GM19438 (cell line): ENCODE measurements around the gene TRIM37.

Experiments used
- ATAC-seq: cut with Tn5 transposase; IDR thresholded peaks from one replicate; pipeline ENCODE4 v1.9.1; 2021; ENCODE audit warnings: low read depth; ENCODE audit not compliant: unreplicated experiment

TRIM37 gene

DNA sequence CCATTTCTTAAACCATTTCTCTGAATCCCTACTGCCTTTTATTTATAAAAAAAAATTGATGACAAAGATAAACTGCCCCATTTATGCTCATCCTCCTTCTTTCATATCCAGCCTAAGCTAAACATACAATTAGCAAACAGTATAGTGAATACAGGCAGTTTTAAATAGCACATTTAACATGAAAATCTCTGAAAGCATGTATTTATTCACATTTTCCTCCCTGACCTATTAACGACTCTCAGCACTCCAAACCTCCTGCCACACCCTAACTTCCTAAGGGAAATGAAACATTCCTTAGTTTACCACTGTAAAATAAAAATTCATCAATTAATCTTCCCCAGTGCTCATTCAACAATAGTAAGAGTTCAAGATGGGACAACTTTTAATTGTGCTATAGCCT is 56.9 kb downstream of the TRIM37 start:
- no peak for ATAC-seq

- no peak for ATAC-seq
These were observed 59.1 kb downstream of the TRIM37 start for GRCh38 chr17:59047616-59048015.

DNA sequence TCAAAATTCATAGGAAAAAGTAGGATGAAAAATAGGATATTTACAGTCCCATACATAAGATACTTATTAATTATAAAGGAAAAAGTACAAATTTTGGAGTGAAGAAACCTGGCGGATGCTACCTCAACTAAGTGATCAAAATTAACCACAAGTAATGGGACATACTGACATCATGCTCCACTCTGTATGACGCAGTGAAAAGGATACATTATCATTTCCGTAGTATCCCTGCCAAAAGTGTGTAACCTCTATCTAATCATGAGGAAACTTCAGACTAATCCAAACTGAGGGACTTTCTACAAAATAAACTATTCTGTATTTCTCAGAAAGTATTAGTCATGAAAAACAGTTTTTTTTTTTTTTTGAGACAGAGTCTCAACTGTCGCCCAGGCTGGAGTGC is 60.5 kb downstream of the TRIM37 start:
- ATAC-seq, result no peak

DNA sequence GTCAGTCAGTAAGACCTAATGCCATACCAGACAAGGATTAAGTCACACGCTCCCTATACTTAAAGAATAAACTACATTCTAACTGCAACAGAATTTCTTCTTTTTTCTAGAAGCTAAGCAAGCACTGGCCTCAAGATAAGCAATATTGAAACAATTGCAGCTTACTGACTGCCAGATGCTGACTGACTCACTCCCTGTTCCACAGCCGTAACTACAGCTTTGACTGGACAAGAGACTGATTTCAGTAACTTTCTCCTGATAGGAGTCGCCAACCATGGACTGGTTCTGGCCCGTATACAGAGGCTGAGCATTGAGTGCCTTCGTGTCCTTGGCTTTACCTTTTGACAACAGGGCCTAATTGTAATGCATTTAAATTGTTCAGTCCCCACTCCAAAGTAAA is 67.9 kb downstream of the TRIM37 start:
- no peak for ATAC-seq

DNA sequence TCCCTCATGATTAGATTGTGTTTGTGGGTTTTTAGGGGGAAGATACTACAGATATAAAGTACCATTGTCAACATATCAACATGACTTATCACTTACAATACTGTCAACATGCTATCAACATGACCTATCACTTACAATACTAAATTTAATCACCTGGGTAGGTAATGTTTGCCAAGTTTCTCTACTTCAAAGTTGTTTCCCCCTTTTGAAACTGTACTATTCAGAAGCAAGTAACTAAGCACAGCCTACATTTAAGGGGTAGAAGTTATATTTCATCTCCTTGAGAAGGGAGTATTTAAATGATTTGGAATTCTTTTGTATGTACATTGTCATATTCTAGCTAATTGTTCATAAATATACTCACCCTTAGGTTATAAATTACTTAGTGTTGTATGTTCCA is 68.7 kb downstream of the TRIM37 start:
- ATAC-seq, result no peak

- ATAC-seq, result no peak
These were observed 75.9 kb downstream of the TRIM37 start for GRCh38 chr17:59030811-59031210.

DNA sequence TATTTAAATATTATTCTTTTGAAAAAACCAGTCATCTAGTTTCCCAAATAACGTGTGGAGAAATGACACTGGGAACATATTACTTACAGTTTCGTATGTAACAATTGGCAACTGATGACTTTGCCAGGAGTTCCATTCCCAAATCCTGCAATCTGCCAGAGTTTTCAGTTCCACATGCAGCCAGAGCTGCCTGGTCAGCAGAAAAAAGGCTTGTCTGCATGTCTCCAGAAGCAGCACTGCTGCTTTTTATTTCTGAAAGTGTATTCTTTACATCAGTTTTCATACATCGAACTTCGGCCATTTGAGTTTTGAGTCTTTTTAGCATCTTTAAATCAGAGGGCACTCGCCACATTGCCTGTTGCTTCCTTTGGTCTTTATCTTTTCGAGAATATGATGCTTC is 78.4 kb downstream of the TRIM37 start:
- no peak for ATAC-seq

GRCh38 chr17:59027750-59028149 is 78.9 kb downstream of the TRIM37 start:
- ATAC-seq, result no peak

DNA sequence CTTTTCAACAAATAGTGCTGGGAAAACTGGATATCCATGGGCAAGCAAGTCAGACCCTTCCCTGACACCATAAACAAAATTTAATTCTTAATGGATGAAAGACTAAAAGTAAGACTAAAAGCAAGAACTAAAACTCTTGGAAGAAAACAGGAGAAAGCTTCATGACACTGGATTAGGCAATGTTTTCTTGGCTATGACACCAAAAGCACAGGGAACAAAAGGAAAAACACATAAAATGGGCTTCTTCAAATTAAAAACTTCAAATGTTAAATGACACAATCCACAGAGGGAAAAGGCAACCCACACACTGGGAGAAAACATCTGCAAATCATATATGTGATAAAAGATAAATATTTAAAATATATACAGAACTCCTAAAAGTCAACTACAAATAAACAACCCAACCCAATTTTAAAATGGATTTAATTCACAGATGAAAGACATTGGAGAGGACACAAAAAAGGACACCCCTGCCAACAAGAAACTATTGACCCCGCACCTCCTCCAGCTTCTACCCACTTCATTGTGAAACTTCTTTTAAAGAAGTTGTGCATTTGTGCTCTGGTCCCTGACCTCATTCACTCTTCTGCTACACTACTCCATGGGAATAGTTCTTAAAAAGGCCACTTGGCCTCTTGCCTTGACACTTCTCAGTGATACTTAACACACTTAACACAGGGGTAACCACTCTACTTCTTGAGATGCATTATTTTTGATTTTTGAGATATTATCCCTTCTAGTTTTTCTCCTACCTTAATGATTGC is 80.3 kb downstream of the TRIM37 start:
- no peak for ATAC-seq

DNA sequence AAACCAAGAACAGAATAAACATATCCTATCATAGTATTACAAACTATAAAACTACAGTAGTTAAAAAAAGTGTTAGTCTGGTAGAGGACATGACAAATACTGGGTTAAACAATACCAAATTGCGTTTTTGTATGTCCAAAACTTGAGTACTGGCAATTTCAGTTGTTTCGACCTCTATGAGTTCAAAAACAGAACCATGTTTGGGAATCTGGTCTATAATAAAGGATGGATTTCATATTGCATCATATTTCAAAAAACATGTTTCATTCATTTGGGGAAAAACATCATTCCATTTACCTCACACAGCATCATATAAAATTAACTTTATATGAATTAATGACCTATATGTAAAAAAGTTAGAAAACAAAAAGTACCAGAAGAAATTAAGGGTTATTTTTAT is 81.8 kb downstream of the TRIM37 start:
- ATAC-seq, result no peak

DNA sequence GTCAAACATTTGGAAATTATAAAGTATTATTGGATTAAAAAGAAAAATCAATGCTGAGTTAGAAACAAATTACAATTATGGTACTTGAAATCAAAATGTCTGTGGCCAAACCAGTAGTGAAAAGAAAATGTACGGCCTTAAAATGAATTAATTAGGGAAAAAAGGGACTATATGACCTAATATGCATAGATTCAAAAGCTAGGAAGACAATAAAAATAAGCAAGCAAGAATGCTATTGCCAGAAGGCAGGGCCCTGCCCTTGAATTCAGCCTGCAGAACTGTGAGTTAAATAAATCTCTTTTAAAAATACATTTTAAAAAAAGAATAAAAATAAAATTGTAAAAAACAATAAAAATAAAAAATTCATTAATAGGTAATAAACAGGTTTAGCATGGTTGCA is 88.7 kb downstream of the TRIM37 start:
- no peak for ATAC-seq

GRCh38 chr17:59011975-59012374 is 94.7 kb downstream of the TRIM37 start:
- no peak for ATAC-seq

GRCh38 chr17:59010026-59010425 is 96.7 kb downstream of the TRIM37 start:
- no peak for ATAC-seq

DNA sequence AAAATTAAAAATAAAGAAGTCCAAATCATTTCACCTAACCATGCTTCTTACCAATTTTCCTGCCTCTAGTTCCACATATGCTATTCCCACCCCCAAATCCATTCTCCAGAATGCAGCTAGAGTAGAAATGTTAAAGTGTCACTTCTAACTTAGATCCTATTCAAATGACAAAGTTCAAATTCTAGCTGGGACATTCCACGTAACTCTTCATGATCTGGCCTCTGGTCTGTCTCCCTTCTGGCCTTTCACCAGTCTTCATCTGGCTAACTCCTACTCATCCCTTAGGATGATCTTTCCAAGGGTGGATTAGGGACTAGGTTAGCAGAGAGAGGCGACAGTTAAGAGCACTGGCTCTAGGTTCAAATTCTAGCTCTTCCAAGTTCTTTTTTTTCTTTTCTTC is 97.9 kb downstream of the TRIM37 start:
- no peak for ATAC-seq

DNA sequence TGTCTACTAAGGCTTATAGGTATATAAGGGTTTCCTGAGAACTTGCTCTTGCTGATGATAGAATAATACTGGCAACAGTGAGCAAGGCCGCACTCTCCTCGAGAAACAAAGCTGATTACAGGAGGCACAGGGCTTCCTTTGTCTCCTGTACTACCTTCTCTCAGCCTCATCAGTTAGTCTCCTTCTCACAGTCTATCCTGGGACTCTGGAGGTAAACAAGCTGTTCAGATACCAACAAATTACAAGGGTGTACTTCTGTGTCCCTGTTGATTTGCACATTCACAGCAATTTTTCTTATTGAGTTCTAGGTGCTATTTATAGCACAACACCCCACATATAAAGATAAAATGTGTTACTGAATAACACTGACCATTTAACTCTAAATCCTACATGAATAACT is 98.7 kb downstream of the TRIM37 start:
- ATAC-seq, result no peak

GRCh38 chr17:59004338-59005111 is 102.2 kb downstream of the TRIM37 start:
- no peak for ATAC-seq

- no peak for ATAC-seq
These were observed 102.8 kb downstream of the TRIM37 start for GRCh38 chr17:59003860-59004259.

DNA sequence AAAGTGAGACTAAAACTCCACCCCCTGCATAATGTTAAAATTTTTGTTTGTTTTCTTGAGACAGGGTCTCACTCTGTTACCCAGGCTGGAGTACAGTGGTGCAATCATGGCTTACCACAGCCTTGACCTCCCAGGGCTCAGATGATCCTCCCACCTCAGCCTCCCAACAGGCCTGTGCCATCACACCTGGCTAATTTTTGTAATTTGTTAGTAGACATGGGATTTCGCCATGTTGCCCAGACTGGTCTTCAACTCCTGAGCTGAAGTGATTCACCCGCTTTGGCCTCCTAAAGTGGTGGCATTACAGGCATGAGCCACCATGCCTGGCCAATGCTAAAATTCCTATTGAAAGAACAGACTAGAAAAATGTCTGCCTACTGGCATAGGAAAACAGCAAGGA is 103.8 kb downstream of the TRIM37 start:
- no peak for ATAC-seq

DNA sequence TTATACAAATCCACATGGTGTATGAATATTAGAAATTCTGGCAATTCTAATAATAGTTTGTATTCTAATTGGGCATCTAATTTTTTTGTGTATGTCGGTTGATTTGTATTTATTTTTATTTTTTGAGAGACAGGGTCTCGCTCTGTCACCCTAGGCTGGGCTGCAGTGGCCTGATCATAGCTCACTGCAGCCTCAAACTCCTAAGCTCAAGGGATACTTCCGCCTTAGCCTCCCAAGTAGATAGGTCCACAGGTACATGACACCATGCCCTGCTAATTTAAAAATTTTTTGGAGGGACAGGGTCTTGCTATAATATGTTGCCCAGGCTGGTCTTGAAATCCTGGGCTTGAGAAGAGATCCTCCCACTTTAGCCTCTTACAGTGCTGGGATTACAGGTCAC is 104.6 kb downstream of the TRIM37 start:
- ATAC-seq, result no peak

DNA sequence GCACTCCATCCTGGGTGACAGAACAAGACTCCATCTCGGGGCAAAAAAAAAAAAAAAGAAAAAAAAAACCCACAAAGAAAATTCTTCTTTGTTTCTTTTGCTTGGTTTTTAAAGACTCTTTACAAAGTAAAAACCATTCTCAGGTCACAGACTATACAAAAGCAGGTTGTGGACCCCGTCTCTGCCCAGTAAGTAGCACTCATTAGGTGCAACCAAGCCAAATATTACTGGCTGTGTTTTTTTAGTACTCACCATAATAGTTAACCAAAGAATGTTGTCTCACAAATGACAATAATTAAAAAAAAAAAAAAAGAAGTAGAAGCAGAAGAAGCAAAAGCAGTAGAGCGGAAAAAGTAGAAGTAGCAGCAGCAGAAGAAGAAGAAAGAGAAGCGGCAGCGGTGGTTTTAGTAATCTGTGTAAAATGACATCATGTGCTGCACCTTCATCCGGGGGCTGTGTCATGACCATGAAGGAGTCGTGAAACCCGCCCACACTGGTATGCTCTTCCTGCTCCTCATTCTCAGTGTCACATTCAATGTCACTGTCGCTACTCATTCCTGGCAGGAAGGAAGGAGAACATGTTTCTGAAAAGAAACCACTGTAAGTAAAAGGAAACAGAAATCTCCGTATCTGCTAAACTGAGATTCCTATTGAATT is 105.4 kb downstream of the TRIM37 start:
- peak; percentile 90 for ATAC-seq

DNA sequence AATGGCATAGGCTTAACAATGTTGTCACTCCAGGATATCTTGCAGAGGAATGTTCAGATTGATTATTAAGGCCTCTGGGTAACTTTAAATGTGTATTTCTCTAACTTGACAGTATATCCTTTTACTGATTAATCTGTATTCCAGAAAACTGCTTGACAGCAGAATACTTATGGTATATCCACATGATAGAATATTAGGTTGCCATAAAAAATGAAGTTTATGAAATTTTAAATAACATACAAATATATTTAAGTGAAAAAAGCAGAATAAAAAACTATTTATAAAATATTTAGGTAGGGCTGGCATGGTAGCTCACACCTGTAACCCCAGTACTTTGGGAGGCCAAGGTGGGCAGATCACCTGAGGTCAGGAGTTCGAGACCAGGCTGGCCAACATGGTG is 106.7 kb downstream of the TRIM37 start:
- ATAC-seq, result no peak

DNA sequence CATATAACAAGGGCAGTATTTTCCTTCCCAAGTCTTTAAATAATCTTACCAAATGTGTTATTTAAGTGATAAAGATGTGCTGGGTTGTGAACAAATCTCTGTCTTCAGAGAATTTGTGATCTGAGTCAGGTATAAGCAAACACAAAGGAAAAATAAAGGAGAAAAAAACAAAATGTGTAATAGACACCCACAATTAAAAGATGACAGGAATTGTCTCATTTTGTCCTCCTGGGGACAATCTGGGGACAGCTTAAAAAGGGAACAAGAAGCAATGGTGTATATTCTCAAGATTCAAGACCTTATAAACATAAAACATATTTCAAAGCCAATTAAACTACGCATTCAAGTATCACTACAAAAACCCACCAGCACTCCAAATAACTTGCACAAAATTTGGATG is 107.2 kb downstream of the TRIM37 start:
- ATAC-seq, result no peak
